Tibial artery (tissue), 4 donors: Measurements from ENCODE around the gene VSTM2B.
"Not testable (repeated sequence)": the region's sequence is repeated elsewhere in the genome, so short reads cannot be mapped to it uniquely, and the experiment has no call there.

Source experiments
- DNase-seq, 2 donors: peaks; one replicate each; pipeline ENCODE4 v3.0.0-alpha.2; 2019
- H3K27ac ChIP-seq, 2 donors: fragments of 200-600 bp; sonication (generic) in 1 of 2; 1 replicate in 1 of 2; 2 replicates in 1 of 2; pipeline ENCODE4 v1.5.1; 2018 to 2019; ENCODE audit warnings: mild to moderate bottlenecking in 1 of 2
- H3K27me3 ChIP-seq, 2 donors: fragments of 200-600 bp; sonication (generic) in 1 of 2; one replicate each; pipeline versions ENCODE4 v1.5.1 to v1.6.0; 2016 to 2019
- H3K36me3 ChIP-seq, 3 donors: fragments of 200-600 bp; sonication (generic) in 2 of 3; one replicate each; pipeline ENCODE4 v1.5.1; 2016 to 2019; ENCODE audit warnings: mild to moderate bottlenecking in 2 of 3
- H3K4me1 ChIP-seq, 4 donors: fragments of 200-600 bp; sonication (generic) in 2 of 4; 1 replicate in 3 of 4; 2 replicates in 1 of 4; pipeline ENCODE4 v1.5.1; 2016 to 2019
- H3K4me3 ChIP-seq, 2 donors: fragments of 200-600 bp; sonication (generic) in 1 of 2; 1 replicate in 1 of 2; 2 replicates in 1 of 2; pipeline ENCODE4 v1.5.1; 2018 to 2019; ENCODE audit warnings: mild to moderate bottlenecking in 2 of 2
- H3K9me3 ChIP-seq, 3 donors: fragments of 200-600 bp; sonication (generic) in 1 of 3; one replicate each; pipeline ENCODE4 v1.5.1; 2016 to 2019
- CTCF ChIP-seq, 2 experiments: fragments of 200-600 bp in 1 of 2; fragments of 450-650 bp in 1 of 2; IDR thresholded peaks; one replicate each; pipeline ENCODE4 v1.5.1; 2017 to 2019; ENCODE audit warnings: antibody characterized with exemption in 2 of 2, mild to moderate bottlenecking in 1 of 2, moderate library complexity in 1 of 2
- intact Hi-C: fragments of 100-400 bp; cut with DNase I; formaldehyde crosslinking; loops from one replicate; pipeline ENCODE4 v1.15.0; 2023; ENCODE audit warnings: low total_unique reads

The VSTM2B gene

GRCh38 chr19:29541473-29542253 lies 15.9 kb downstream of the VSTM2B start:
- no peaks in the 10 kb centered on the region for H3K9me3 ChIP-seq
- no peak overlapping the region for H3K4me3 ChIP-seq
- no peak for DNase-seq
- H3K27me3 ChIP-seq: peaks cover 0 to 11% of the 10 kb centered on the region in 2 donors
- intact Hi-C loops: no loop called here
- H3K4me1 ChIP-seq: no peaks in the 10 kb centered on the region
- TF ChIP-seq CTCF (IDR thresholded peaks at IDR 0.05): no peak
- no peak overlapping the region for H3K27ac ChIP-seq
- H3K36me3 ChIP-seq: no peaks in the 10 kb centered on the region

GRCh38 chr19:29542327-29542726 lies 16.5 kb downstream of the VSTM2B start:
- DNase-seq: no peak
- H3K4me1 ChIP-seq: no peaks in the 10 kb centered on the region
- intact Hi-C loops: no loop called here
- no peak overlapping the region for H3K4me3 ChIP-seq
- no peaks in the 10 kb centered on the region for H3K9me3 ChIP-seq
- no peaks in the 10 kb centered on the region for H3K36me3 ChIP-seq
- no peak overlapping the region for H3K27ac ChIP-seq
- TF ChIP-seq CTCF (IDR thresholded peaks at IDR 0.05): no peak
- H3K27me3 ChIP-seq: peaks cover 0 to 14% of the 10 kb centered on the region in 2 donors

- no peak for TF ChIP-seq CTCF (IDR thresholded peaks at IDR 0.05)
- Histone ChIP-seq H3K9me3 (no peaks in the 10 kb centered on the region), H3K27me3 (peaks cover 0 to 15% of the 10 kb centered on the region in 2 donors), H3K36me3 (no peaks in the 10 kb centered on the region), H3K4me3 (no peak overlapping the region), H3K27ac (no peak overlapping the region), H3K4me1 (no peaks in the 10 kb centered on the region)
- intact Hi-C loops: no loop called here
- peak in 1 of 2 donors; percentile 7 for DNase-seq
Measured at GRCh38 chr19:29542776-29543175, 17.0 kb downstream of the VSTM2B start.

GRCh38 chr19:29543381-29543780 lies 17.6 kb downstream of the VSTM2B start:
- no peaks in the 10 kb centered on the region for H3K9me3 ChIP-seq
- H3K4me1 ChIP-seq: no peaks in the 10 kb centered on the region
- H3K27ac ChIP-seq: no peak overlapping the region
- peak in 1 of 2 donors; percentile 13 for DNase-seq
- peaks cover 0 to 15% of the 10 kb centered on the region in 2 donors for H3K27me3 ChIP-seq
- intact Hi-C loops: no loop called here
- H3K4me3 ChIP-seq: no peak overlapping the region
- H3K36me3 ChIP-seq: no peaks in the 10 kb centered on the region
- TF ChIP-seq CTCF (IDR thresholded peaks at IDR 0.05): no peak

GRCh38 chr19:29544656-29545360 lies 19.0 kb downstream of the VSTM2B start:
- H3K9me3 ChIP-seq: no peaks in the 10 kb centered on the region
- H3K36me3 ChIP-seq: no peaks in the 10 kb centered on the region
- H3K4me1 ChIP-seq: no peaks in the 10 kb centered on the region
- peak in 1 of 2 donors; percentile 24 for DNase-seq
- intact Hi-C loops: no loop called here
- TF ChIP-seq CTCF (IDR thresholded peaks at IDR 0.05): no peak
- no peak overlapping the region for H3K27ac ChIP-seq
- H3K27me3 ChIP-seq: peaks cover 0 to 10% of the 10 kb centered on the region in 2 donors
- H3K4me3 ChIP-seq: no peak overlapping the region

- H3K27ac ChIP-seq, H3K36me3 ChIP-seq, H3K4me3 ChIP-seq, H3K27me3 ChIP-seq, DNase-seq, H3K9me3 ChIP-seq, H3K4me1 ChIP-seq, intact Hi-C loops: not testable (repeated sequence)
Measured at GRCh38 chr19:29545447-29545846, 19.7 kb downstream of the VSTM2B start.
